Lower leg skin (tissue), 3 donors: ENCODE measurements around the gene COPG1.

Experiments used
- POLR2A ChIP-seq, 2 donors: fragments of 450-650 bp; IDR thresholded peaks; one replicate each; pipeline ENCODE4 v1.6.1; 2016 to 2017; ENCODE audit warnings: antibody characterized with exemption in 2 of 2, mild to moderate bottlenecking in 1 of 2, moderate library complexity in 1 of 2
- TF ChIP-seq, protein P1 (sequence below), 3 donors: fragments of 450-650 bp; IDR thresholded peaks; one replicate each; pipeline ENCODE4 v1.5.1; 2016; ENCODE audit warnings: antibody characterized with exemption in 3 of 3, mild to moderate bottlenecking in 3 of 3, moderate library complexity in 2 of 3

DNA sequence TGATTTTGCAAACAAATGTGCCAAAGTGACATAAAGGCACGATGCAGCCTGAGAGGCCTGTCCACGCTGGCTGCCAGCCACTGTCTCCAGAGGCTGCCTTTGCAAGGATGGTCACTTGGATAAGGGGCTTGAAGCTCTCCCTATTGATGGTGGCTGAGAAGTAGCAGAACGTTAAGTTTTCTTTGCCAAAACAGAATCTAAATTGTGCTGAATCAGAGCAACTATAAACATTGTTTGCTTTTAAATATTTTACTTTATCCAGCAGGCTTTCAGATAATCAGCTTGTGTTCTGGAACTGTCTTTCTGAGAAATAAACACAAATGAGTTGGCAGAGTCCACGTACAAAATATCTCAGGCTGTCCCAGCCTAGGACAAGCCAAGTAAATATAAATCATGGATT is 41.9 kb upstream of the COPG1 start:
- TF ChIP-seq, protein P1, sequence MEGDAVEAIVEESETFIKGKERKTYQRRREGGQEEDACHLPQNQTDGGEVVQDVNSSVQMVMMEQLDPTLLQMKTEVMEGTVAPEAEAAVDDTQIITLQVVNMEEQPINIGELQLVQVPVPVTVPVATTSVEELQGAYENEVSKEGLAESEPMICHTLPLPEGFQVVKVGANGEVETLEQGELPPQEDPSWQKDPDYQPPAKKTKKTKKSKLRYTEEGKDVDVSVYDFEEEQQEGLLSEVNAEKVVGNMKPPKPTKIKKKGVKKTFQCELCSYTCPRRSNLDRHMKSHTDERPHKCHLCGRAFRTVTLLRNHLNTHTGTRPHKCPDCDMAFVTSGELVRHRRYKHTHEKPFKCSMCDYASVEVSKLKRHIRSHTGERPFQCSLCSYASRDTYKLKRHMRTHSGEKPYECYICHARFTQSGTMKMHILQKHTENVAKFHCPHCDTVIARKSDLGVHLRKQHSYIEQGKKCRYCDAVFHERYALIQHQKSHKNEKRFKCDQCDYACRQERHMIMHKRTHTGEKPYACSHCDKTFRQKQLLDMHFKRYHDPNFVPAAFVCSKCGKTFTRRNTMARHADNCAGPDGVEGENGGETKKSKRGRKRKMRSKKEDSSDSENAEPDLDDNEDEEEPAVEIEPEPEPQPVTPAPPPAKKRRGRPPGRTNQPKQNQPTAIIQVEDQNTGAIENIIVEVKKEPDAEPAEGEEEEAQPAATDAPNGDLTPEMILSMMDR (IDR thresholded peaks at IDR 0.05) = no peak
- TF ChIP-seq POLR2A (IDR thresholded peaks at IDR 0.05) = no peak
